KG1 (cell line): ENCODE measurements around the gene ASPSCR1.
A peak's percentile ranks its signal among the peaks of the same experiment; 100 is the strongest.
"Not testable (repeated sequence)": the region's sequence is repeated elsewhere in the genome, so short reads cannot be mapped to it uniquely, and the experiment has no call there.

Source experiments
- DNase-seq: peaks from one replicate; lab custom pipeline; 2025; lab: John Stamatoyannopoulos, UW

Gene ASPSCR1

GRCh38 chr17:82024859-82025258, 47.4 kb downstream of the ASPSCR1 start:
- DNase-seq: no peak

GRCh38 chr17:82025401-82026107, 48.1 kb downstream of the ASPSCR1 start:
- no peak for DNase-seq

GRCh38 chr17:82028246-82028645, 50.8 kb downstream of the ASPSCR1 start:
- no peak for DNase-seq

GRCh38 chr17:82028966-82029365, 51.5 kb downstream of the ASPSCR1 start:
- DNase-seq: no peak

GRCh38 chr17:82029391-82029790, 52.0 kb downstream of the ASPSCR1 start:
- no peak for DNase-seq

GRCh38 chr17:82029990-82030469, 52.6 kb downstream of the ASPSCR1 start:
- no peak for DNase-seq

GRCh38 chr17:82030470-82031302, 53.3 kb downstream of the ASPSCR1 start:
- DNase-seq: peak; percentile 83

- DNase-seq: no peak
These were observed 54.0 kb downstream of the ASPSCR1 start, which contains the start of gene RAC3 for GRCh38 chr17:82031303-82031884. Gene RAC3, plus strand, starts transcription at chr17:82031678. Its CDS starts 84 bp downstream, at chr17:82031762.

- no peak for DNase-seq
These were observed 54.6 kb downstream of the ASPSCR1 start for GRCh38 chr17:82031885-82032627.

- no peak for DNase-seq
These were observed 56.1 kb downstream of the ASPSCR1 start for GRCh38 chr17:82033359-82034085.

- DNase-seq: no peak
These were observed 57.1 kb downstream of the ASPSCR1 start for GRCh38 chr17:82034371-82035011.

- DNase-seq: no peak
These were observed 58.1 kb downstream of the ASPSCR1 start for GRCh38 chr17:82035488-82035887.

- DNase-seq: no peak
These were observed 58.7 kb downstream of the ASPSCR1 start for GRCh38 chr17:82035956-82036633.

GRCh38 chr17:82036634-82037091, 59.2 kb downstream of the ASPSCR1 start:
- no peak for DNase-seq

GRCh38 chr17:82037092-82037888, 59.9 kb downstream of the ASPSCR1 start, which contains the start of gene DCXR:
Gene DCXR, minus strand, starts transcription at chr17:82037697. Its CDS starts 15 bp downstream, at chr17:82037682.
- DNase-seq: peak; percentile 78

GRCh38 chr17:82037889-82038195, 60.4 kb downstream of the ASPSCR1 start:
- DNase-seq: no peak

- DNase-seq: not testable (repeated sequence)
These were observed 61.5 kb downstream of the ASPSCR1 start for GRCh38 chr17:82038796-82039409.

- no peak for DNase-seq
These were observed 62.4 kb downstream of the ASPSCR1 start for GRCh38 chr17:82039695-82040299.
